ENCODE data around the gene NRDE2. TPM values are rescaled to one million over a fixed set of nuclear protein-coding genes. Genes with fewer than 3 reads are reported as not detected.

NRDE2 gene
- total RNA-seq, 3 donors from 2014 or later, result 23.0 to 31.5 (median 26.1) TPM

- Histone ChIP-seq H3K36me3 (ENCODE audit: low read depth) (peaks cover 5% of the 10 kb centered on the region), H3K4me3 (no peak overlapping the region), H3K4me1 (ENCODE audit: low read depth) (no peaks in the 10 kb centered on the region), H3K9me3 (no peaks in the 10 kb centered on the region)
- intact Hi-C loops (cut with DNase I, micrococcal nuclease), result no loop called here
- no peak for DNase-seq
- no peak for ATAC-seq
- no peak for TF ChIP-seq CTCF (IDR thresholded peaks at IDR 0.05)
Observed at GRCh38 chr14:90290337-90291011, 41.3 kb downstream of the NRDE2 start.

GRCh38 chr14:90288651-90289355 lies 42.9 kb downstream of the NRDE2 start:
- DNase-seq (no peak), ATAC-seq (no peak)
- Histone ChIP-seq H3K36me3 (ENCODE audit: low read depth) (no peaks in the 10 kb centered on the region), H3K4me3 (no peak overlapping the region), H3K4me1 (ENCODE audit: low read depth) (no peaks in the 10 kb centered on the region), H3K9me3 (no peaks in the 10 kb centered on the region)
- intact Hi-C loops (cut with DNase I, micrococcal nuclease), result no loop called here
- no peak for TF ChIP-seq CTCF (IDR thresholded peaks at IDR 0.05)

GRCh38 chr14:90287791-90288190 lies 44.0 kb downstream of the NRDE2 start:
- ATAC-seq, result no peak
- no peak for TF ChIP-seq CTCF (IDR thresholded peaks at IDR 0.05)
- intact Hi-C loops (cut with DNase I, micrococcal nuclease), result no loop called here

GRCh38 chr14:90281756-90282155 lies 50.0 kb downstream of the NRDE2 start:
- ATAC-seq, result no peak
- intact Hi-C loops (cut with DNase I, micrococcal nuclease), result no loop called here
- H3K9me3 ChIP-seq, result no peaks in the 10 kb centered on the region
- H3K4me3 ChIP-seq, result no peak overlapping the region
- no peak for TF ChIP-seq CTCF (IDR thresholded peaks at IDR 0.05)
- H3K36me3 ChIP-seq (ENCODE audit: low read depth), result no peaks in the 10 kb centered on the region
- no peak for DNase-seq
- no peaks in the 10 kb centered on the region for H3K4me1 ChIP-seq (ENCODE audit: low read depth)

More at GRCh38 chr14:90287791-90288190, 44.0 kb downstream of the NRDE2 start:
- Histone ChIP-seq H3K4me1 (ENCODE audit: low read depth) (no peaks in the 10 kb centered on the region), H3K9me3 (no peaks in the 10 kb centered on the region), H3K36me3 (ENCODE audit: low read depth) (no peaks in the 10 kb centered on the region), H3K4me3 (no peak overlapping the region)
- DNase-seq, result no peak

GRCh38 chr14:90281261-90281660 lies 50.5 kb downstream of the NRDE2 start:
- Histone ChIP-seq H3K4me1 (ENCODE audit: low read depth) (no peaks in the 10 kb centered on the region), H3K9me3 (no peaks in the 10 kb centered on the region), H3K36me3 (ENCODE audit: low read depth) (no peaks in the 10 kb centered on the region), H3K4me3 (no peak overlapping the region)
- TF ChIP-seq CTCF (IDR thresholded peaks at IDR 0.05), result no peak
- ATAC-seq, result no peak
- intact Hi-C loops (cut with DNase I, micrococcal nuclease), result no loop called here
- DNase-seq, result no peak
